Thoracic aorta (tissue), 2 donors: ENCODE data around the gene PPRC1. TPM values are rescaled to one million over a fixed set of nuclear protein-coding genes. Genes with fewer than 3 reads are reported as not detected.

Experiments used
- ATAC-seq: fragments of 150-250 bp; one replicate; pipeline ENCODE4 v1.8.0; 2017; ENCODE audit warnings: low read depth; ENCODE audit not compliant: insufficient number of reproducible peaks, low FRiP score
- DNase-seq: peaks from one replicate; pipeline ENCODE4 v3.0.0-alpha.2; 2020; ENCODE audit warnings: low spot score
- H3K27ac ChIP-seq, 2 donors: fragments of 200-600 bp; sonication (generic); 1 replicate in 1 of 2; 2 replicates in 1 of 2; pipeline ENCODE4 v1.5.1; 2016; ENCODE audit warnings: mild to moderate bottlenecking in 2 of 2, moderate library complexity in 2 of 2
- H3K27me3 ChIP-seq: fragments of 200-600 bp; sonication (generic); replicated peaks from 2 replicates; pipeline ENCODE4 v1.6.0; 2016; ENCODE audit warnings: mild to moderate bottlenecking; ENCODE audit not compliant: insufficient read depth
- H3K36me3 ChIP-seq: fragments of 200-600 bp; sonication (generic); one replicate; pipeline ENCODE4 v1.5.1; 2016
- H3K4me1 ChIP-seq, 2 donors: fragments of 200-600 bp; sonication (generic); 1 replicate in 1 of 2; 2 replicates in 1 of 2; pipeline versions ENCODE4 v1.5.1 to v1.6.0; 2016; ENCODE audit warnings: low read depth in 2 of 2, mild to moderate bottlenecking in 1 of 2; ENCODE audit not compliant: control insufficient read depth in 1 of 2
- H3K4me3 ChIP-seq: fragments of 200-600 bp; sonication (generic); 2 replicates; pipeline ENCODE4 v1.5.1; 2016; ENCODE audit warnings: mild to moderate bottlenecking
- H3K9me3 ChIP-seq: fragments of 200-600 bp; sonication (generic); 2 replicates; pipeline ENCODE4 v1.5.1; 2016
- CTCF ChIP-seq: fragments of 200-600 bp; sonication (generic); IDR thresholded peaks from one replicate; pipeline ENCODE4 v1.5.1; 2019; ENCODE audit warnings: antibody characterized with exemption
- total RNA-seq, 2 donors: library from RNA; depleted of rRNA; stranded (reverse); fragments of >200 nt; gene quantifications; one replicate each; pipeline versions ENCODE4 v1.1.0 to v1.2.3, GENCODE V29; 2016

Gene PPRC1
- total RNA-seq, 2 donors from 2014 or later, result 18.0 to 56.4 TPM

GRCh38 chr10:102117391-102118159 lies 15.3 kb upstream of the PPRC1 start:
- peaks cover 46 to 72% of the 10 kb centered on the region in 2 donors for H3K4me1 ChIP-seq

GRCh38 chr10:102118867-102119266 lies 14.0 kb upstream of the PPRC1 start:
- peaks cover 34 to 59% of the 10 kb centered on the region in 2 donors for H3K4me1 ChIP-seq
- H3K9me3 ChIP-seq, result no peaks in the 10 kb centered on the region
- H3K27me3 ChIP-seq, result no peaks in the 10 kb centered on the region
- DNase-seq (no peak), ATAC-seq (no peak)
- no peak for TF ChIP-seq CTCF
- H3K36me3 ChIP-seq, result no peaks in the 10 kb centered on the region
- peak overlapping the region; percentile 93 for H3K4me3 ChIP-seq
- H3K27ac ChIP-seq, result peak overlapping the region; percentile 97 to 100

More at GRCh38 chr10:102117391-102118159, 15.3 kb upstream of the PPRC1 start:
- H3K36me3 ChIP-seq, result no peaks in the 10 kb centered on the region
- no peaks in the 10 kb centered on the region for H3K27me3 ChIP-seq
- H3K27ac ChIP-seq, result peak overlapping the region; percentile 97 to 100
- peak overlapping the region; percentile 93 for H3K4me3 ChIP-seq
- no peak for TF ChIP-seq CTCF
- no peak for ATAC-seq
- no peaks in the 10 kb centered on the region for H3K9me3 ChIP-seq
- peak; percentile 54 for DNase-seq

DNA sequence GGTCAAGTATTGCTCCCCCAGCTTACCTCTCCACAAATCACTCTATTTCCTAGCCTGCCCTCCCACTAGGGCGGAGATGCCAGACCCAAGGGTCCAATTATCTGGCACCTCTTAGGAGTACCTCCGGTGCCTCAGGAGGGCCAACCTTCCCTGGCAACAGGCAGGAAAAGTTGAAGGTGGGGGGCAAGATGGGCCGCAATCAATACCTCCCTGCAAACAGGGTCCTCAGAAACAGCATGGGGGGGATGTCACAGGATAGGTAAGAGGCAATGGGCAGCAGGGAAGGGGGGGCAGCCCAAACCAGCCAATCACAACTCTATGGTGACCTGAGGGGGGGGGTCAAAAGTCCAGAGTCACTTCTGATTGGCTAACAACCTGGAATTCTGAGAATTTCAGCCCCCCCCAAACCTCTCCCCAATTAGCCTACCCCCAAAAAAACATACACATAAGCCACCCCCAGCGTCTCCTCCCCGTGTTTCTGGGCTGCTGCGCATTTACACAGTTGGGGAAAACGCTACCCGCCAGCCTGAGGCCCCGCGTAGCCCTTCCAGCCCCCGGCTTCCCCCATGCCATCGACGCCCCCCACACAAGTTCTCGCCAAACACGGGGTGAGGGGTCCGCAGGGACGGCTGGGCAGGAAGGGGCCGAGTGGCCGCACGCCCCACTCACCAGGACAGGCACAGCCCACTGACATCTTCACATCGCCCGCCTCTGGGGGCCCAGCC lies 13.3 kb upstream of the PPRC1 start:
- no peak for TF ChIP-seq CTCF
- Histone ChIP-seq H3K4me3 (peak overlapping the region; percentile 93), H3K36me3 (no peaks in the 10 kb centered on the region), H3K4me1 (peaks cover 30 to 54% of the 10 kb centered on the region in 2 donors), H3K27me3 (no peaks in the 10 kb centered on the region), H3K27ac (peak overlapping the region; percentile 97 to 100), H3K9me3 (no peaks in the 10 kb centered on the region)
- ATAC-seq (peak; percentile 56), DNase-seq (no peak)

GRCh38 chr10:102120142-102120990 lies 12.5 kb upstream of the PPRC1 start, which contains the start of gene LDB1:
TSS of gene LDB1 (minus strand) at chr10:102120368. CDS start at chr10:102120110, 258 bp downstream.
- peak within 1 kb of the TSS; percentile 97 to 100 for H3K27ac ChIP-seq
- TF ChIP-seq CTCF, result no peak
- H3K4me1 ChIP-seq, result peaks cover 28 to 50% of the 10 kb centered on the region in 2 donors
- H3K9me3 ChIP-seq, result no peaks in the 10 kb centered on the region
- ATAC-seq (peak; percentile 24), DNase-seq (peak; percentile 42)
- peak within 1 kb of the TSS; percentile 93 for H3K4me3 ChIP-seq
- H3K27me3 ChIP-seq, result no peaks in the 10 kb centered on the region
- H3K36me3 ChIP-seq, result no peaks in the 10 kb centered on the region
